Loucy (cell line): ENCODE measurements around the gene NELFB.

ENCODE experiments used
- H2AFZ ChIP-seq: fragments of 200-600 bp; sonication (generic); 2 replicates; pipeline ENCODE4 v1.6.0; 2016; ENCODE audit warnings: antibody characterized with exemption, mild to moderate bottlenecking, low read length, moderate library complexity
- H3F3A ChIP-seq: fragments of 200-600 bp; 2 replicates; pipeline ENCODE4 v1.6.0; 2016; ENCODE audit warnings: antibody characterized with exemption, low read depth, mild to moderate bottlenecking
- H3K27me3 ChIP-seq: fragments of 200-600 bp; sonication (generic); 2 replicates; pipeline ENCODE4 v1.6.1; 2014; ENCODE audit warnings: low read length, mild to moderate bottlenecking; ENCODE audit not compliant: insufficient read depth, poor library complexity, severe bottlenecking
- H3K36me3 ChIP-seq: fragments of 200-600 bp; sonication (generic); 2 replicates; pipeline ENCODE4 v1.6.1; 2016; ENCODE audit warnings: low read length; ENCODE audit not compliant: insufficient read depth
- H3K4me1 ChIP-seq: fragments of 200-600 bp; sonication (generic); 2 replicates; pipeline ENCODE4 v1.5.1; 2014; ENCODE audit warnings: low read length, mild to moderate bottlenecking; ENCODE audit not compliant: insufficient read depth, poor library complexity, severe bottlenecking
- H3K4me2 ChIP-seq: fragments of 200-600 bp; sonication (generic); 2 replicates; pipeline ENCODE4 v1.6.0; 2014; ENCODE audit warnings: antibody characterized with exemption, low read length, low read depth, mild to moderate bottlenecking; ENCODE audit not compliant: poor library complexity, severe bottlenecking
- H3K4me3 ChIP-seq: fragments of 200-600 bp; sonication (generic); 2 replicates; pipeline ENCODE4 v1.5.1; 2014; ENCODE audit warnings: low read length, mild to moderate bottlenecking, mixed read lengths; ENCODE audit not compliant: poor library complexity, severe bottlenecking
- H3K79me2 ChIP-seq: fragments of 200-600 bp; sonication (generic); 2 replicates; pipeline ENCODE4 v1.6.1; 2014; ENCODE audit warnings: low read length; ENCODE audit not compliant: insufficient read depth
- H3K9ac ChIP-seq: fragments of 200-600 bp; sonication (generic); 2 replicates; pipeline ENCODE4 v1.6.0; 2014; ENCODE audit warnings: mild to moderate bottlenecking, low read depth, low read length, moderate library complexity; ENCODE audit not compliant: poor library complexity, severe bottlenecking
- H3K9me2 ChIP-seq: fragments of 200-600 bp; sonication (generic); replicated peaks from 2 replicates; pipeline ENCODE4 v1.6.1; 2016; ENCODE audit warnings: low read depth, low read length, mixed read lengths
- H3K9me3 ChIP-seq: fragments of 200-600 bp; sonication (generic); 2 replicates; pipeline ENCODE4 v1.6.1; 2014; ENCODE audit warnings: mild to moderate bottlenecking, antibody characterized with exemption, low read length, low read depth; ENCODE audit not compliant: insufficient read depth
- H4K20me1 ChIP-seq: fragments of 200-600 bp; sonication (generic); 2 replicates; pipeline ENCODE4 v1.6.0; 2014; ENCODE audit warnings: antibody characterized with exemption, low read length, mild to moderate bottlenecking; ENCODE audit not compliant: insufficient read depth, poor library complexity, severe bottlenecking
- EZH2phosphoT487 ChIP-seq: fragments of 200-600 bp; IDR thresholded peaks from 2 replicates; pipeline ENCODE4 v1.6.1; 2018; ENCODE audit warnings: antibody characterized with exemption, mild to moderate bottlenecking, moderate library complexity, borderline replicate concordance
- TF ChIP-seq, protein P1 (sequence below): fragments of 200-600 bp; sonication (generic); conservative IDR thresholded peaks from 2 replicates; pipeline ENCODE4 v1.5.1; 2014; ENCODE audit warnings: mild to moderate bottlenecking, antibody characterized with exemption, low read length

Gene NELFB

DNA sequence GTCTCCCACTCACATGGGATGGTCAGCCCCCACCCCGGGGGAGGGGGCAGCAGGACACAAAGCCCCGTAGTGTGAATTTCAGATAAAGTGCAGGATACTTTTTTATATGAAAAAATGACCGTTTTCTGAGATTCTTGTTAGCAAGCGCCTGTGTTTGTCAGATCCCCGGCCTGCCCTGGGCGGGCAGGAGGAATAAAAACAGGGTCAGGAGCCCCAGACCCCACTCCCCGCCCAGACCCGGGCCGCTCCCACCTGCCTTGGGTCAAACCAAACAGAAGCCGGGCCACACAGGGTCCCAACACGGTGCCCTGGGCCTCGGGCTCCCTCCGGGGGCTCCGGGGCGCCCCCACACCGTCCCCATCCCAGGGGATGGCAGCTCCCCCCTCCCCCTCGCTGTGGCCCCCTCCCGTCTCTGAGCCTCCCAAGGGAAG lies 60.5 kb downstream of the NELFB start:
- no peak overlapping the region for H3K9ac ChIP-seq
- no peak overlapping the region for H3K4me2 ChIP-seq
- peaks cover 11% of the 10 kb centered on the region for H3K4me1 ChIP-seq
- H3K9me3 ChIP-seq: no peaks in the 10 kb centered on the region
- H3F3A ChIP-seq: no peaks in the 10 kb centered on the region
- TF ChIP-seq, protein P1, sequence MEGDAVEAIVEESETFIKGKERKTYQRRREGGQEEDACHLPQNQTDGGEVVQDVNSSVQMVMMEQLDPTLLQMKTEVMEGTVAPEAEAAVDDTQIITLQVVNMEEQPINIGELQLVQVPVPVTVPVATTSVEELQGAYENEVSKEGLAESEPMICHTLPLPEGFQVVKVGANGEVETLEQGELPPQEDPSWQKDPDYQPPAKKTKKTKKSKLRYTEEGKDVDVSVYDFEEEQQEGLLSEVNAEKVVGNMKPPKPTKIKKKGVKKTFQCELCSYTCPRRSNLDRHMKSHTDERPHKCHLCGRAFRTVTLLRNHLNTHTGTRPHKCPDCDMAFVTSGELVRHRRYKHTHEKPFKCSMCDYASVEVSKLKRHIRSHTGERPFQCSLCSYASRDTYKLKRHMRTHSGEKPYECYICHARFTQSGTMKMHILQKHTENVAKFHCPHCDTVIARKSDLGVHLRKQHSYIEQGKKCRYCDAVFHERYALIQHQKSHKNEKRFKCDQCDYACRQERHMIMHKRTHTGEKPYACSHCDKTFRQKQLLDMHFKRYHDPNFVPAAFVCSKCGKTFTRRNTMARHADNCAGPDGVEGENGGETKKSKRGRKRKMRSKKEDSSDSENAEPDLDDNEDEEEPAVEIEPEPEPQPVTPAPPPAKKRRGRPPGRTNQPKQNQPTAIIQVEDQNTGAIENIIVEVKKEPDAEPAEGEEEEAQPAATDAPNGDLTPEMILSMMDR: no peak
- no peaks in the 10 kb centered on the region for H3K27me3 ChIP-seq
- H2AFZ ChIP-seq: no peak overlapping the region
- no peaks in the 10 kb centered on the region for H3K9me2 ChIP-seq
- no peaks in the 10 kb centered on the region for H3K79me2 ChIP-seq
- H3K4me3 ChIP-seq: no peak overlapping the region
- H4K20me1 ChIP-seq: no peaks in the 10 kb centered on the region
- H3K36me3 ChIP-seq: no peaks in the 10 kb centered on the region

DNA sequence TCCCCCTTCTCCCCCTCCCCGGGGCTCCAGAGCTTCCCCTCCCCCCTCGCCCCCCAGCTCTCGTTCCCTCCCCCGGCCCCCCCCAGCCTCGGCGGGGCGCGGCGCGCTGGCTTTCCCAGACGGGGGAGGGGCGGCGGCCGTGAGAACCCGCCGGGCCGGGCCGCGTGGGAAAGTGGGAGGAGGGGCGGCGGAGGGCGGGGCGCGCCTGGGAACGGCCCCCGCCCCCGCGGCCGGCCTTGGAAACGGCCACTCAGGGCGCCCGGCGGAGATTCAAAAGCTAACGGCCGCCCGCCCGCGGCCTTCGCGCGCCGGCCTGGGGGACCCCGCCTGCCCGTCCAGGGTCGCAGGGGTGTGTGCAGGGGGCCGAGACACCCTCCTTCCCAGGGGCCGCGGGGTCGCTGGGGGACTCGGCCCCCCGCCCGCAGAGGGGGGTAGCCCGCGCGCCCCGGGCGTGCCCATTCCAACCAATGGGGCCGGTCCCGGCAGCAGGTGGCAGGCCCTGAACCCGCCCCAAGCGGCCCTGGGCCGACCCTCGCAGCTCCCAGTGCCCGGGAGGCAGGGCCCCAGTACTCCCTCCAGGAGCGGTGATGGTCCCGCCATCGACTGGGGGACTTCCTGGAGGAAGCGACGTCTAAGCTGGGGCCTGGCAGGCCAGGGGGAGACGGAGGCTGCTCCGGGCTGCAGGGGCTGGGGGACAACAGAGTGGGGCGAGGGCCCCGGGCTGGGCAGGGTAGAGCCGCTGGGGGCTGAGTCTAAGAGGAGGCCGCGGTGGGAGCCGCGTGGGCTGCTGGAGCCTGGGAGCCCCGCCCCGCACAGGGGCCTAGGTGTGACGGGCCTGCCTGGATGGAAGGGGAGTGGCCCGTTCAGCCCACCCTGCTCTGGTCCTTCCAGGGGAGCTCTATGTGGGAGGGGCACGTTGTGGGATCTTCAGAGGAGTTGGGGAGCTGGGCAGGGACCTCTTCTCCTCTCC lies 61.2 kb downstream of the NELFB start:
- Histone ChIP-seq H3K4me3 (no peak overlapping the region), H3K36me3 (no peaks in the 10 kb centered on the region)
- TF ChIP-seq, protein P1: no peak
- TF ChIP-seq EZH2phosphoT487: no peak

DNA sequence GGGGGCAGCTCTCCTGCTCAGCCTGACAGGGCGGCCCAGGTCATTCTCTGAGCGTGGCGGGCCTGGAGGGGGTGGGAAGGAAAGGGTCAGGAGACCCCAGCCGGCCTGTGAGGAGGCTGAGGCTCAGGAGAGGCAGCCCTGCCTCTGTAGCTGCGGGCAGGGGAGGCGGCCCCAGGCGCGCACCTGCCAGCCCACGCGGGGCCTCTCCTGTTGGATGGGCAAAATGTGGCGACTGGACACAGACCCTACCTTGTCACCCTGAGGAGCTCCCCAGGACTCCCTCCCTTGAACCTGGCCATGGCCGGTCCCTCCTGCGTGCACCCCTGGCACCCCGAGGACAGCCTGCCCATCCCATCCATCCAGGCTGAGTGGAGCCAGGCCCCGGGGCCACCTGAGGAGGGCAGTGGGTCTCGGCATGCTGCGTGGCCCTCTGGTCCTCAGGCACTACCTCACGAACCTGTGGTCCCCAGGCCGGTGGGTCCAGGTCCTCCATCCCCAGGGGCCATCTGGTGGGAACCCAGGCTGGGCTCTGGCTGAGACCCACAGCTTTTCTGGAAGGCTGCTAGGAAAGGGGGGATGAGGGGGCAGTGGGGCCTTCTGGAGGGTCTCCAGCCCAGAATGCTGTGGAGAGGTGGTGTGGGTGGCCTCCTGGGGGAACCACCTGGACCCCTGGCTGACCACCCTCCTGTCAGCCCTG lies 62.0 kb downstream of the NELFB start:
- no peak overlapping the region for H3K9ac ChIP-seq
- H3K79me2 ChIP-seq: no peaks in the 10 kb centered on the region
- H3K4me3 ChIP-seq: no peak overlapping the region
- no peaks in the 10 kb centered on the region for H4K20me1 ChIP-seq
- no peak overlapping the region for H2AFZ ChIP-seq
- H3K4me1 ChIP-seq: peaks cover 21% of the 10 kb centered on the region
- H3K36me3 ChIP-seq: no peaks in the 10 kb centered on the region
- H3K9me2 ChIP-seq: no peaks in the 10 kb centered on the region
- no peak overlapping the region for H3K4me2 ChIP-seq
- no peaks in the 10 kb centered on the region for H3F3A ChIP-seq
- H3K27me3 ChIP-seq: no peaks in the 10 kb centered on the region
- TF ChIP-seq, protein P1: no peak
- no peaks in the 10 kb centered on the region for H3K9me3 ChIP-seq

More for the DNA sequence above, 61.2 kb downstream of the NELFB start:
- H3K9ac ChIP-seq: no peak overlapping the region
- H3K4me2 ChIP-seq: no peak overlapping the region
- no peaks in the 10 kb centered on the region for H3F3A ChIP-seq
- H4K20me1 ChIP-seq: no peaks in the 10 kb centered on the region
- H3K9me3 ChIP-seq: no peaks in the 10 kb centered on the region
- no peak overlapping the region for H2AFZ ChIP-seq
- H3K4me1 ChIP-seq: peaks cover 17% of the 10 kb centered on the region
- H3K9me2 ChIP-seq: no peaks in the 10 kb centered on the region
- H3K27me3 ChIP-seq: no peaks in the 10 kb centered on the region
- no peaks in the 10 kb centered on the region for H3K79me2 ChIP-seq
